Tibial nerve (tissue), 3 donors: ENCODE measurements around the gene HCFC1.

Source experiments
- POLR2A ChIP-seq, 2 donors: fragments of 450-650 bp; IDR thresholded peaks; one replicate each; pipeline ENCODE4 v1.6.1; 2017; ENCODE audit warnings: antibody characterized with exemption in 2 of 2, mild to moderate bottlenecking in 2 of 2, moderate library complexity in 2 of 2
- TF ChIP-seq, protein P1 (sequence below), 5 experiments: fragments of 200-600 bp in 3 of 5; fragments of 450-650 bp in 2 of 5; sonication (generic) in 3 of 5; IDR thresholded peaks; one replicate each; pipeline ENCODE4 v1.5.1; 2016 to 2019; ENCODE audit warnings: antibody characterized with exemption in 5 of 5, mild to moderate bottlenecking in 3 of 5, moderate library complexity in 2 of 5

GRCh38 chrX:154006947-154007346 is 35.3 kb upstream of the HCFC1 start:
- no peak for TF ChIP-seq POLR2A (IDR thresholded peaks at IDR 0.05)
- TF ChIP-seq, protein P1, sequence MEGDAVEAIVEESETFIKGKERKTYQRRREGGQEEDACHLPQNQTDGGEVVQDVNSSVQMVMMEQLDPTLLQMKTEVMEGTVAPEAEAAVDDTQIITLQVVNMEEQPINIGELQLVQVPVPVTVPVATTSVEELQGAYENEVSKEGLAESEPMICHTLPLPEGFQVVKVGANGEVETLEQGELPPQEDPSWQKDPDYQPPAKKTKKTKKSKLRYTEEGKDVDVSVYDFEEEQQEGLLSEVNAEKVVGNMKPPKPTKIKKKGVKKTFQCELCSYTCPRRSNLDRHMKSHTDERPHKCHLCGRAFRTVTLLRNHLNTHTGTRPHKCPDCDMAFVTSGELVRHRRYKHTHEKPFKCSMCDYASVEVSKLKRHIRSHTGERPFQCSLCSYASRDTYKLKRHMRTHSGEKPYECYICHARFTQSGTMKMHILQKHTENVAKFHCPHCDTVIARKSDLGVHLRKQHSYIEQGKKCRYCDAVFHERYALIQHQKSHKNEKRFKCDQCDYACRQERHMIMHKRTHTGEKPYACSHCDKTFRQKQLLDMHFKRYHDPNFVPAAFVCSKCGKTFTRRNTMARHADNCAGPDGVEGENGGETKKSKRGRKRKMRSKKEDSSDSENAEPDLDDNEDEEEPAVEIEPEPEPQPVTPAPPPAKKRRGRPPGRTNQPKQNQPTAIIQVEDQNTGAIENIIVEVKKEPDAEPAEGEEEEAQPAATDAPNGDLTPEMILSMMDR (IDR thresholded peaks at IDR 0.05): no peak
